Gastrocnemius medialis (tissue), 4 donors: ENCODE results near the gene EPM2A.

ENCODE experiments used
- POLR2A ChIP-seq, 2 donors: fragments of 450-650 bp; IDR thresholded peaks; one replicate each; pipeline ENCODE4 v1.6.1; 2017; ENCODE audit warnings: antibody characterized with exemption in 2 of 2, mild to moderate bottlenecking in 2 of 2, moderate library complexity in 2 of 2
- TF ChIP-seq, protein P1 (sequence below), 5 experiments: fragments of 450-650 bp in 3 of 5; fragments of 200-600 bp in 2 of 5; sonication (generic) in 2 of 5; IDR thresholded peaks in 4 of 5; conservative IDR thresholded peaks in 1 of 5; 1 replicate in 4 of 5; 2 replicates in 1 of 5; pipeline ENCODE4 v1.5.1; 2016 to 2019; ENCODE audit warnings: antibody characterized with exemption in 5 of 5, mild to moderate bottlenecking in 3 of 5, moderate library complexity in 3 of 5

DNA sequence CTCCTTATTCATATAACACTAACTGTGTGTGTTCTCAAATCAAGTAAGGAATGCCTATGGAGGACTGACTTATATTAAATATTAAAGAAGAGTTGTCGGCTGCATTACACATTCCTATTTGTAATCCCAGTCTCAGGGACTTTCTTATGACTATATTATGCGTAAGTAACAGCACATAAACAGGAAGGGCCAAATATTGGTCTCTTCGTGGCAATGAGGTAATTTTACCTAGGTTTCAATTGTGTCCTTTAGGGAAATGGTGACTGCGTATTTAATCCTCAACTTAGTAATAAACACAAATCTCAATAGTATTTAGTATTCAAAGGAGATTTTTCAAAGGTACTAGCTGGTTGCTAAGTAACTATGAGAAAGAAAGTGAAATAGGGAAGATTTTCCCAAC is 22.8 kb upstream of the EPM2A start:
- TF ChIP-seq, protein P1, sequence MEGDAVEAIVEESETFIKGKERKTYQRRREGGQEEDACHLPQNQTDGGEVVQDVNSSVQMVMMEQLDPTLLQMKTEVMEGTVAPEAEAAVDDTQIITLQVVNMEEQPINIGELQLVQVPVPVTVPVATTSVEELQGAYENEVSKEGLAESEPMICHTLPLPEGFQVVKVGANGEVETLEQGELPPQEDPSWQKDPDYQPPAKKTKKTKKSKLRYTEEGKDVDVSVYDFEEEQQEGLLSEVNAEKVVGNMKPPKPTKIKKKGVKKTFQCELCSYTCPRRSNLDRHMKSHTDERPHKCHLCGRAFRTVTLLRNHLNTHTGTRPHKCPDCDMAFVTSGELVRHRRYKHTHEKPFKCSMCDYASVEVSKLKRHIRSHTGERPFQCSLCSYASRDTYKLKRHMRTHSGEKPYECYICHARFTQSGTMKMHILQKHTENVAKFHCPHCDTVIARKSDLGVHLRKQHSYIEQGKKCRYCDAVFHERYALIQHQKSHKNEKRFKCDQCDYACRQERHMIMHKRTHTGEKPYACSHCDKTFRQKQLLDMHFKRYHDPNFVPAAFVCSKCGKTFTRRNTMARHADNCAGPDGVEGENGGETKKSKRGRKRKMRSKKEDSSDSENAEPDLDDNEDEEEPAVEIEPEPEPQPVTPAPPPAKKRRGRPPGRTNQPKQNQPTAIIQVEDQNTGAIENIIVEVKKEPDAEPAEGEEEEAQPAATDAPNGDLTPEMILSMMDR (IDR thresholded peaks at IDR 0.05 in 4 of 5, conservative IDR thresholded peaks at IDR 0.05 in 1 of 5): no peak
- TF ChIP-seq POLR2A (IDR thresholded peaks at IDR 0.05): no peak
